HepG2 (cell line): ENCODE measurements around the gene TAPBP. TPM values are rescaled to one million over a fixed set of nuclear protein-coding genes. Genes with fewer than 3 reads are reported as not detected.

Source experiments
- CCAR2 ChIP-seq: fragments of 200-400 bp; formaldehyde crosslinking; optimal IDR thresholded peaks from 2 replicates; pipeline ENCODE3; 2018; ENCODE audit warnings: low read depth, mild to moderate bottlenecking, low read length, moderate library complexity
- FOXK2 ChIP-seq: fragments of 450-650 bp; IDR thresholded peaks from 2 replicates; pipeline ENCODE4 v1.6.1; 2016
- SP2 ChIP-seq: sonication (generic); formaldehyde crosslinking; IDR thresholded peaks from 2 replicates; pipeline ENCODE4 v1.5.1; 2020; ENCODE audit warnings: mild to moderate bottlenecking, missing genetic modification reagents
- ZNF3 ChIP-seq: IDR thresholded peaks from 2 replicates; pipeline ENCODE4 v1.7.0; 2017; ENCODE audit warnings: inconsistent platforms
- ZNF317 ChIP-seq: sonication (generic); formaldehyde crosslinking; IDR thresholded peaks from 2 replicates; pipeline ENCODE4 v1.5.0; 2020; ENCODE audit warnings: mild to moderate bottlenecking, missing genetic modification reagents
- ZNF674 ChIP-seq: sonication (generic); formaldehyde crosslinking; IDR thresholded peaks from 2 replicates; pipeline ENCODE4 v1.5.0; 2020; ENCODE audit warnings: low read depth, mild to moderate bottlenecking, missing genetic modification reagents
- polyA plus RNA-seq, 8 experiments: library from polyadenylated mRNA; depleted of rRNA in 3 of 8; stranded (reverse) in 7 of 8; unstranded in 1 of 8; fragments of >200 nt; fragmentation: Illumina TruSeq in 4 of 8; extraction: Trizol in 4 of 8; gene quantifications; 2 replicates each; pipeline versions ENCODE4 v1.2.1 to v1.2.3, GENCODE V29; 2011 to 2016; ENCODE audit warnings: low read depth in 4 of 8, missing spikeins in 1 of 8, mixed read lengths in 1 of 8; ENCODE audit not compliant: insufficient read depth in 1 of 8
- total RNA-seq, 5 experiments: library from RNA; depleted of rRNA; stranded (reverse); fragments of >200 nt; fragmentation: Illumina TruSeq; extraction: Trizol; gene quantifications; 2 replicates each; pipeline ENCODE4 v1.2.3, GENCODE V29; 2016; ENCODE audit warnings: low read depth in 1 of 5
- TF ChIP-seq, protein P1 (sequence below): sonication (generic); formaldehyde crosslinking; IDR thresholded peaks from 2 replicates; pipeline ENCODE4 v1.5.1; 2020; ENCODE audit warnings: missing genetic modification reagents, mild to moderate bottlenecking, borderline replicate concordance
- TF ChIP-seq, protein P2 (sequence below): sonication (generic); formaldehyde crosslinking; IDR thresholded peaks from 2 replicates; pipeline ENCODE4 v1.4.0; 2020; ENCODE audit warnings: missing genetic modification reagents, borderline replicate concordance
- TF ChIP-seq, protein P3 (sequence below): sonication (generic); formaldehyde crosslinking; conservative IDR thresholded peaks from 2 replicates; pipeline ENCODE4 v1.4.0; 2020; ENCODE audit warnings: mild to moderate bottlenecking, missing genetic modification reagents, moderate library complexity
- TF ChIP-seq, protein P4 (sequence below): sonication (generic); formaldehyde crosslinking; IDR thresholded peaks from 2 replicates; pipeline ENCODE4 v1.9.0; 2021; ENCODE audit warnings: missing genetic modification reagents, borderline replicate concordance

The TAPBP gene
- total and polyA plus RNA-seq, 2 of the 13 experiments (the other 11 are each of a cell fraction or from before 2014, with no cell fraction given): 27.4 to 32.3 TPM

DNA sequence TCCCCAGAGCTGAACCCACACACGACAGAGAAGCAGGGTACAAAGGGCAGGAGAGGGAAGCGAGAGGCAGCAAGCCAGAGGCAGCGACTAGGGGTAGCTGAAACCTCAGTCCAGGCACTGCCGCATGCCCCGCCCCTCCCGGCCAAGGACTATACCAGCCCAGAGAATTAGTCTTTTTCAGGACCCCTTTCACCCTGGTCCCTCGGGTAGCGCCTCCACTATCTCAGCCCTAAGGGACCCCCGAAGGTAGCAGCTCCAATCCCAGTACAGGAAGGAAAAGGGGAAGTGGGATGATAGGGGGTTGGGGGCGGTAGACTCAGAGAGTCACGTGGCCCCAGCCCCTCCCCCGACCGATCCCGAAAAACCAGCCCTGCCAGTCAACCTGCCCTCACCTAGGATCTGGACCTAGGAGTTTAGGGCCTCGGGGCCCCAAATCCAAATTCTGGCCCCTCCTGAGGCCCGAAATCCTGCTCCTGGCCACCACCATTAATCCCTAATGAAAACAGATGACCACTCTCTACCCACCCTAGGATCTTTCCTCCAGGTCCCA is 16.4 kb downstream of the TAPBP start (continued):
- TF ChIP-seq, protein P1, sequence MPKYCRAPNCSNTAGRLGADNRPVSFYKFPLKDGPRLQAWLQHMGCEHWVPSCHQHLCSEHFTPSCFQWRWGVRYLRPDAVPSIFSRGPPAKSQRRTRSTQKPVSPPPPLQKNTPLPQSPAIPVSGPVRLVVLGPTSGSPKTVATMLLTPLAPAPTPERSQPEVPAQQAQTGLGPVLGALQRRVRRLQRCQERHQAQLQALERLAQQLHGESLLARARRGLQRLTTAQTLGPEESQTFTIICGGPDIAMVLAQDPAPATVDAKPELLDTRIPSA (CRISPR knock-in tag): no peak
- TF ChIP-seq ZNF3 (CRISPR knock-in tag) (no peak), SP2 (CRISPR knock-in tag) (0 out of 2 replicates have a peak, but pooled peaks have one; percentile 9), CCAR2 (no peak), FOXK2 (no peak), ZNF674 (no peak), ZNF317 (no peak)
- TF ChIP-seq, protein P2, sequence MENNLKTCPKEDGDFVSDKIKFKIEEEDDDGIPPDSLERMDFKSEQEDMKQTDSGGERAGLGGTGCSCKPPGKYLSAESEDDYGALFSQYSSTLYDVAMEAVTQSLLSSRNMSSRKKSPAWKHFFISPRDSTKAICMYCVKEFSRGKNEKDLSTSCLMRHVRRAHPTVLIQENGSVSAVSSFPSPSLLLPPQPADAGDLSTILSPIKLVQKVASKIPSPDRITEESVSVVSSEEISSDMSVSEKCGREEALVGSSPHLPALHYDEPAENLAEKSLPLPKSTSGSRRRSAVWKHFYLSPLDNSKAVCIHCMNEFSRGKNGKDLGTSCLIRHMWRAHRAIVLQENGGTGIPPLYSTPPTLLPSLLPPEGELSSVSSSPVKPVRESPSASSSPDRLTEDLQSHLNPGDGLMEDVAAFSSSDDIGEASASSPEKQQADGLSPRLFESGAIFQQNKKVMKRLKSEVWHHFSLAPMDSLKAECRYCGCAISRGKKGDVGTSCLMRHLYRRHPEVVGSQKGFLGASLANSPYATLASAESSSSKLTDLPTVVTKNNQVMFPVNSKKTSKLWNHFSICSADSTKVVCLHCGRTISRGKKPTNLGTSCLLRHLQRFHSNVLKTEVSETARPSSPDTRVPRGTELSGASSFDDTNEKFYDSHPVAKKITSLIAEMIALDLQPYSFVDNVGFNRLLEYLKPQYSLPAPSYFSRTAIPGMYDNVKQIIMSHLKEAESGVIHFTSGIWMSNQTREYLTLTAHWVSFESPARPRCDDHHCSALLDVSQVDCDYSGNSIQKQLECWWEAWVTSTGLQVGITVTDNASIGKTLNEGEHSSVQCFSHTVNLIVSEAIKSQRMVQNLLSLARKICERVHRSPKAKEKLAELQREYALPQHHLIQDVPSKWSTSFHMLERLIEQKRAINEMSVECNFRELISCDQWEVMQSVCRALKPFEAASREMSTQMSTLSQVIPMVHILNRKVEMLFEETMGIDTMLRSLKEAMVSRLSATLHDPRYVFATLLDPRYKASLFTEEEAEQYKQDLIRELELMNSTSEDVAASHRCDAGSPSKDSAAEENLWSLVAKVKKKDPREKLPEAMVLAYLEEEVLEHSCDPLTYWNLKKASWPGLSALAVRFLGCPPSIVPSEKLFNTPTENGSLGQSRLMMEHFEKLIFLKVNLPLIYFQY (CRISPR knock-in tag): no peak
- TF ChIP-seq, protein P3, sequence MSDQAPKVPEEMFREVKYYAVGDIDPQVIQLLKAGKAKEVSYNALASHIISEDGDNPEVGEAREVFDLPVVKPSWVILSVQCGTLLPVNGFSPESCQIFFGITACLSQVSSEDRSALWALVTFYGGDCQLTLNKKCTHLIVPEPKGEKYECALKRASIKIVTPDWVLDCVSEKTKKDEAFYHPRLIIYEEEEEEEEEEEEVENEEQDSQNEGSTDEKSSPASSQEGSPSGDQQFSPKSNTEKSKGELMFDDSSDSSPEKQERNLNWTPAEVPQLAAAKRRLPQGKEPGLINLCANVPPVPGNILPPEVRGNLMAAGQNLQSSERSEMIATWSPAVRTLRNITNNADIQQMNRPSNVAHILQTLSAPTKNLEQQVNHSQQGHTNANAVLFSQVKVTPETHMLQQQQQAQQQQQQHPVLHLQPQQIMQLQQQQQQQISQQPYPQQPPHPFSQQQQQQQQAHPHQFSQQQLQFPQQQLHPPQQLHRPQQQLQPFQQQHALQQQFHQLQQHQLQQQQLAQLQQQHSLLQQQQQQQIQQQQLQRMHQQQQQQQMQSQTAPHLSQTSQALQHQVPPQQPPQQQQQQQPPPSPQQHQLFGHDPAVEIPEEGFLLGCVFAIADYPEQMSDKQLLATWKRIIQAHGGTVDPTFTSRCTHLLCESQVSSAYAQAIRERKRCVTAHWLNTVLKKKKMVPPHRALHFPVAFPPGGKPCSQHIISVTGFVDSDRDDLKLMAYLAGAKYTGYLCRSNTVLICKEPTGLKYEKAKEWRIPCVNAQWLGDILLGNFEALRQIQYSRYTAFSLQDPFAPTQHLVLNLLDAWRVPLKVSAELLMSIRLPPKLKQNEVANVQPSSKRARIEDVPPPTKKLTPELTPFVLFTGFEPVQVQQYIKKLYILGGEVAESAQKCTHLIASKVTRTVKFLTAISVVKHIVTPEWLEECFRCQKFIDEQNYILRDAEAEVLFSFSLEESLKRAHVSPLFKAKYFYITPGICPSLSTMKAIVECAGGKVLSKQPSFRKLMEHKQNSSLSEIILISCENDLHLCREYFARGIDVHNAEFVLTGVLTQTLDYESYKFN (CRISPR knock-in tag): peak; percentile 44
- TF ChIP-seq, protein P4, sequence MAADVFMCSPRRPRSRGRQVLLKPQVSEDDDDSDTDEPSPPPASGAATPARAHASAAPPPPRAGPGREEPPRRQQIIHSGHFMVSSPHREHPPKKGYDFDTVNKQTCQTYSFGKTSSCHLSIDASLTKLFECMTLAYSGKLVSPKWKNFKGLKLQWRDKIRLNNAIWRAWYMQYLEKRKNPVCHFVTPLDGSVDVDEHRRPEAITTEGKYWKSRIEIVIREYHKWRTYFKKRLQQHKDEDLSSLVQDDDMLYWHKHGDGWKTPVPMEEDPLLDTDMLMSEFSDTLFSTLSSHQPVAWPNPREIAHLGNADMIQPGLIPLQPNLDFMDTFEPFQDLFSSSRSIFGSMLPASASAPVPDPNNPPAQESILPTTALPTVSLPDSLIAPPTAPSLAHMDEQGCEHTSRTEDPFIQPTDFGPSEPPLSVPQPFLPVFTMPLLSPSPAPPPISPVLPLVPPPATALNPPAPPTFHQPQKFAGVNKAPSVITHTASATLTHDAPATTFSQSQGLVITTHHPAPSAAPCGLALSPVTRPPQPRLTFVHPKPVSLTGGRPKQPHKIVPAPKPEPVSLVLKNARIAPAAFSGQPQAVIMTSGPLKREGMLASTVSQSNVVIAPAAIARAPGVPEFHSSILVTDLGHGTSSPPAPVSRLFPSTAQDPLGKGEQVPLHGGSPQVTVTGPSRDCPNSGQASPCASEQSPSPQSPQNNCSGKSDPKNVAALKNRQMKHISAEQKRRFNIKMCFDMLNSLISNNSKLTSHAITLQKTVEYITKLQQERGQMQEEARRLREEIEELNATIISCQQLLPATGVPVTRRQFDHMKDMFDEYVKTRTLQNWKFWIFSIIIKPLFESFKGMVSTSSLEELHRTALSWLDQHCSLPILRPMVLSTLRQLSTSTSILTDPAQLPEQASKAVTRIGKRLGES (CRISPR knock-in tag): no peak
